GM23338 (cell line): ENCODE measurements around the gene GPC6.

Experiments used
- CREB1 ChIP-seq: fragments of 250-450 bp; sonication (Bioruptor Pico); IDR thresholded peaks from 2 replicates; pipeline ENCODE4 v1.5.0; 2020; ENCODE audit warnings: low read depth, mild to moderate bottlenecking, moderate library complexity
- EZH2 ChIP-seq: fragments of 200-600 bp; sonication (generic); IDR thresholded peaks from one replicate; pipeline ENCODE4 v1.8.0; 2017; ENCODE audit warnings: antibody characterized with exemption, mild to moderate bottlenecking, low read depth; ENCODE audit not compliant: unreplicated experiment
- EZH2phosphoT487 ChIP-seq: fragments of 200-600 bp; sonication (generic); IDR thresholded peaks from one replicate; pipeline ENCODE4 v1.8.1; 2018; ENCODE audit warnings: antibody characterized with exemption; ENCODE audit not compliant: unreplicated experiment
- JUNB ChIP-seq: IDR thresholded peaks from one replicate; pipeline ENCODE4 v1.6.1; 2016; ENCODE audit warnings: antibody characterized with exemption; ENCODE audit not compliant: unreplicated experiment
- POLR2AphosphoS5 ChIP-seq: IDR thresholded peaks from 2 replicates; pipeline ENCODE4 v1.6.1; 2016; ENCODE audit warnings: antibody characterized with exemption, low read depth
- STAT1 ChIP-seq: IDR thresholded peaks from one replicate; pipeline ENCODE4 v1.6.1; 2016; ENCODE audit warnings: antibody characterized with exemption; ENCODE audit not compliant: unreplicated experiment
- ZNF462 ChIP-seq: fragments of 250-450 bp; sonication (Bioruptor Pico); IDR thresholded peaks from 2 replicates; pipeline ENCODE4 v1.5.0; 2020; ENCODE audit warnings: mild to moderate bottlenecking, moderate library complexity
- TF ChIP-seq, protein P1 (sequence below), 2 experiments: fragments of 200-600 bp in 1 of 2; sonication (generic) in 1 of 2; conservative IDR thresholded peaks; 2 replicates each; pipeline versions ENCODE4 v1.5.1 to v1.6.1; 2016 to 2017; ENCODE audit warnings: antibody characterized with exemption in 2 of 2, low read depth in 2 of 2, mild to moderate bottlenecking in 2 of 2, moderate library complexity in 1 of 2
- TF ChIP-seq, protein P2 (sequence below): IDR thresholded peaks from one replicate; pipeline ENCODE4 v1.6.1; 2018; ENCODE audit warnings: antibody characterized with exemption; ENCODE audit not compliant: unreplicated experiment
- TF ChIP-seq, protein P3 (sequence below): IDR thresholded peaks from 2 replicates; pipeline ENCODE4 v1.6.1; 2016; ENCODE audit warnings: antibody characterized with exemption

DNA sequence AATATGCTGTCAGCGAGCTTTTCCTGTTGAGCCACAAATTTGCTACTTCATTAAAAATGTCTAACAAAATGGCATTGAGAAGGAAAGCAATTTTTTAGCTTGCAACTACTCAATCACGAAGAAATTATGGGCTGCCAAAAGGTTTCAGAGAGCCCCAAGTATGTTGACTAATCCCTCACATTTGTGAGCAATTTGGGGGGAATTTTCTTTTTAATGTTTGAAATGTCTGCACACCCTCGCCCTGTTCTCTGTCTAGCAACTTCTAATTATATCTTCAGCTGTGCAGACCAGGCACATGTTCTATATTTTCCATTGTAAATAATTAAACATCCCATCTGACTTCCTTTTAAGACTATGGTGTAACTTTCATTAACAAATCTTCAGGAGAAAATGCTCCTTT is 1060.0 kb downstream of the GPC6 start:
- TF ChIP-seq, protein P1, sequence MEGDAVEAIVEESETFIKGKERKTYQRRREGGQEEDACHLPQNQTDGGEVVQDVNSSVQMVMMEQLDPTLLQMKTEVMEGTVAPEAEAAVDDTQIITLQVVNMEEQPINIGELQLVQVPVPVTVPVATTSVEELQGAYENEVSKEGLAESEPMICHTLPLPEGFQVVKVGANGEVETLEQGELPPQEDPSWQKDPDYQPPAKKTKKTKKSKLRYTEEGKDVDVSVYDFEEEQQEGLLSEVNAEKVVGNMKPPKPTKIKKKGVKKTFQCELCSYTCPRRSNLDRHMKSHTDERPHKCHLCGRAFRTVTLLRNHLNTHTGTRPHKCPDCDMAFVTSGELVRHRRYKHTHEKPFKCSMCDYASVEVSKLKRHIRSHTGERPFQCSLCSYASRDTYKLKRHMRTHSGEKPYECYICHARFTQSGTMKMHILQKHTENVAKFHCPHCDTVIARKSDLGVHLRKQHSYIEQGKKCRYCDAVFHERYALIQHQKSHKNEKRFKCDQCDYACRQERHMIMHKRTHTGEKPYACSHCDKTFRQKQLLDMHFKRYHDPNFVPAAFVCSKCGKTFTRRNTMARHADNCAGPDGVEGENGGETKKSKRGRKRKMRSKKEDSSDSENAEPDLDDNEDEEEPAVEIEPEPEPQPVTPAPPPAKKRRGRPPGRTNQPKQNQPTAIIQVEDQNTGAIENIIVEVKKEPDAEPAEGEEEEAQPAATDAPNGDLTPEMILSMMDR (conservative IDR thresholded peaks at IDR 0.05; ENCODE audit: low read depth in 2 of 2): no peak
- TF ChIP-seq ZNF462 (CRISPR knock-in tag) (no peak), EZH2 (no peak), EZH2phosphoT487 (no peak), POLR2AphosphoS5 (no peak), STAT1 (no peak), CREB1 (no peak), JUNB (no peak)
- TF ChIP-seq, protein P2, sequence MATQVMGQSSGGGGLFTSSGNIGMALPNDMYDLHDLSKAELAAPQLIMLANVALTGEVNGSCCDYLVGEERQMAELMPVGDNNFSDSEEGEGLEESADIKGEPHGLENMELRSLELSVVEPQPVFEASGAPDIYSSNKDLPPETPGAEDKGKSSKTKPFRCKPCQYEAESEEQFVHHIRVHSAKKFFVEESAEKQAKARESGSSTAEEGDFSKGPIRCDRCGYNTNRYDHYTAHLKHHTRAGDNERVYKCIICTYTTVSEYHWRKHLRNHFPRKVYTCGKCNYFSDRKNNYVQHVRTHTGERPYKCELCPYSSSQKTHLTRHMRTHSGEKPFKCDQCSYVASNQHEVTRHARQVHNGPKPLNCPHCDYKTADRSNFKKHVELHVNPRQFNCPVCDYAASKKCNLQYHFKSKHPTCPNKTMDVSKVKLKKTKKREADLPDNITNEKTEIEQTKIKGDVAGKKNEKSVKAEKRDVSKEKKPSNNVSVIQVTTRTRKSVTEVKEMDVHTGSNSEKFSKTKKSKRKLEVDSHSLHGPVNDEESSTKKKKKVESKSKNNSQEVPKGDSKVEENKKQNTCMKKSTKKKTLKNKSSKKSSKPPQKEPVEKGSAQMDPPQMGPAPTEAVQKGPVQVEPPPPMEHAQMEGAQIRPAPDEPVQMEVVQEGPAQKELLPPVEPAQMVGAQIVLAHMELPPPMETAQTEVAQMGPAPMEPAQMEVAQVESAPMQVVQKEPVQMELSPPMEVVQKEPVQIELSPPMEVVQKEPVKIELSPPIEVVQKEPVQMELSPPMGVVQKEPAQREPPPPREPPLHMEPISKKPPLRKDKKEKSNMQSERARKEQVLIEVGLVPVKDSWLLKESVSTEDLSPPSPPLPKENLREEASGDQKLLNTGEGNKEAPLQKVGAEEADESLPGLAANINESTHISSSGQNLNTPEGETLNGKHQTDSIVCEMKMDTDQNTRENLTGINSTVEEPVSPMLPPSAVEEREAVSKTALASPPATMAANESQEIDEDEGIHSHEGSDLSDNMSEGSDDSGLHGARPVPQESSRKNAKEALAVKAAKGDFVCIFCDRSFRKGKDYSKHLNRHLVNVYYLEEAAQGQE: no peak
- TF ChIP-seq, protein P3, sequence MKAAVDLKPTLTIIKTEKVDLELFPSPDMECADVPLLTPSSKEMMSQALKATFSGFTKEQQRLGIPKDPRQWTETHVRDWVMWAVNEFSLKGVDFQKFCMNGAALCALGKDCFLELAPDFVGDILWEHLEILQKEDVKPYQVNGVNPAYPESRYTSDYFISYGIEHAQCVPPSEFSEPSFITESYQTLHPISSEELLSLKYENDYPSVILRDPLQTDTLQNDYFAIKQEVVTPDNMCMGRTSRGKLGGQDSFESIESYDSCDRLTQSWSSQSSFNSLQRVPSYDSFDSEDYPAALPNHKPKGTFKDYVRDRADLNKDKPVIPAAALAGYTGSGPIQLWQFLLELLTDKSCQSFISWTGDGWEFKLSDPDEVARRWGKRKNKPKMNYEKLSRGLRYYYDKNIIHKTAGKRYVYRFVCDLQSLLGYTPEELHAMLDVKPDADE: no peak
